Neural cell (in vitro differentiated cells): Measurements from ENCODE around the gene NAT8.
"Not testable (repeated sequence)": the region's sequence is repeated elsewhere in the genome, so short reads cannot be mapped to it uniquely, and the experiment has no call there.

ENCODE experiments used
- POLR2AphosphoS5 ChIP-seq: IDR thresholded peaks from 2 replicates; pipeline ENCODE4 v1.6.1; 2012
- TAF1 ChIP-seq: IDR thresholded peaks from 2 replicates; pipeline ENCODE4 v1.6.1; 2012; ENCODE audit warnings: low read depth
- TF ChIP-seq, protein P1 (sequence below): fragments of 450-650 bp; IDR thresholded peaks from 2 replicates; pipeline ENCODE4 v1.5.1; 2014; ENCODE audit warnings: antibody characterized with exemption, mild to moderate bottlenecking, moderate library complexity; ENCODE audit not compliant: poor library complexity, severe bottlenecking

DNA sequence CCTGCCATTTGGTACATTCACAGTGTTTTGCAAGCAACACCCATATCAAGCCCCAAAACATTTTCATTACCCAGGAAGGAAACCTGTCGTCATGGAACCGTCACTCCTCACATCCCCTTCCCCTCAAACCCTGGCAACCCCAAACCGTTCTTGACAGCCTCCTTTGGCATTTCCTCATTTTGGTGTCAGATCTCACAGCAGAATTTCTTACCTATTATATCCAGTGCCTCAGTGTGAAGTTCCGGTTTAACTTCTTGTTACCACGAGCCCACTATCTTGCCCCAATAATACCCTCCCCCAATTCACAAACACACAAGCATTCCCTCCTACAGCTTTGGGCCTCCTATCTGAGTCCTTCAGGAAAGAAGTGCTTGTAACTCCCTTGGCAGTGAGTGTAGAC, 16.0 kb downstream of the NAT8 start:
- TF ChIP-seq TAF1, POLR2AphosphoS5: not testable (repeated sequence)
- TF ChIP-seq, protein P1, sequence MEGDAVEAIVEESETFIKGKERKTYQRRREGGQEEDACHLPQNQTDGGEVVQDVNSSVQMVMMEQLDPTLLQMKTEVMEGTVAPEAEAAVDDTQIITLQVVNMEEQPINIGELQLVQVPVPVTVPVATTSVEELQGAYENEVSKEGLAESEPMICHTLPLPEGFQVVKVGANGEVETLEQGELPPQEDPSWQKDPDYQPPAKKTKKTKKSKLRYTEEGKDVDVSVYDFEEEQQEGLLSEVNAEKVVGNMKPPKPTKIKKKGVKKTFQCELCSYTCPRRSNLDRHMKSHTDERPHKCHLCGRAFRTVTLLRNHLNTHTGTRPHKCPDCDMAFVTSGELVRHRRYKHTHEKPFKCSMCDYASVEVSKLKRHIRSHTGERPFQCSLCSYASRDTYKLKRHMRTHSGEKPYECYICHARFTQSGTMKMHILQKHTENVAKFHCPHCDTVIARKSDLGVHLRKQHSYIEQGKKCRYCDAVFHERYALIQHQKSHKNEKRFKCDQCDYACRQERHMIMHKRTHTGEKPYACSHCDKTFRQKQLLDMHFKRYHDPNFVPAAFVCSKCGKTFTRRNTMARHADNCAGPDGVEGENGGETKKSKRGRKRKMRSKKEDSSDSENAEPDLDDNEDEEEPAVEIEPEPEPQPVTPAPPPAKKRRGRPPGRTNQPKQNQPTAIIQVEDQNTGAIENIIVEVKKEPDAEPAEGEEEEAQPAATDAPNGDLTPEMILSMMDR = not testable (repeated sequence)
